GM12891 (cell line): ENCODE data around the gene SYNM.
"Not testable (repeated sequence)": the region's sequence is repeated elsewhere in the genome, so short reads cannot be mapped to it uniquely, and the experiment has no call there.

Experiments used
- DNase-seq: peaks from one replicate; pipeline ENCODE4 v3.0.0; 2011; ENCODE audit warnings: low spot score; ENCODE audit not compliant: insufficient read length
- FAIRE-seq: peaks from 2 replicates; lab custom pipeline; 2011; peaks lifted over from hg19 to GRCh38; lab: Jason Lieb, UNC
- PAX5 ChIP-seq: IDR thresholded peaks from 2 replicates; pipeline ENCODE4 v1.6.1; 2011; ENCODE audit warnings: low read length, moderate library complexity, mild to moderate bottlenecking; ENCODE audit not compliant: insufficient read depth, severe bottlenecking
- POLR2A ChIP-seq: IDR thresholded peaks from 2 replicates; pipeline ENCODE4 v1.6.1; 2011; ENCODE audit warnings: low read depth, low read length, control low read depth
- POLR2AphosphoS5 ChIP-seq: IDR thresholded peaks from 2 replicates; pipeline ENCODE4 v1.6.1; 2011; ENCODE audit warnings: low read depth, low read length, control low read depth
- POU2F2 ChIP-seq: IDR thresholded peaks from 2 replicates; pipeline ENCODE4 v1.6.1; 2011; ENCODE audit warnings: low read depth, mild to moderate bottlenecking, control low read depth, low read length, moderate library complexity
- SPI1 ChIP-seq: IDR thresholded peaks from 2 replicates; pipeline ENCODE4 v1.6.1; 2011; ENCODE audit warnings: low read depth, low read length, control low read depth
- TAF1 ChIP-seq: IDR thresholded peaks from 2 replicates; pipeline ENCODE4 v1.6.1; 2011; ENCODE audit warnings: low read depth, low read length, control low read depth

SYNM gene

GRCh38 chr15:99070208-99070607, 34.7 kb upstream of the SYNM start:
- TF ChIP-seq TAF1 (no peak), SPI1 (no peak), POU2F2 (no peak), POLR2A (no peak), PAX5 (no peak), POLR2AphosphoS5 (no peak)
- FAIRE-seq (no peak), DNase-seq (no peak)

GRCh38 chr15:99071091-99071680, 33.7 kb upstream of the SYNM start:
- DNase-seq, result no peak

GRCh38 chr15:99073008-99073717, 31.7 kb upstream of the SYNM start:
- DNase-seq (no peak), FAIRE-seq (no peak)
- TF ChIP-seq POU2F2, result no peak
- TF ChIP-seq POLR2A, result no peak
- no peak for TF ChIP-seq TAF1
- no peak for TF ChIP-seq PAX5
- peak; percentile 37; the same call in 1 of the 2 replicates for TF ChIP-seq SPI1
- no peak for TF ChIP-seq POLR2AphosphoS5

More at GRCh38 chr15:99071091-99071680, 33.7 kb upstream of the SYNM start:
- FAIRE-seq, result no peak
- TF ChIP-seq SPI1, result no peak

- TF ChIP-seq SPI1, result no peak
- TF ChIP-seq POU2F2, result no peak
- TF ChIP-seq TAF1, result no peak
- TF ChIP-seq PAX5, result no peak
- TF ChIP-seq POLR2AphosphoS5, result no peak
- no peak for TF ChIP-seq POLR2A
- FAIRE-seq (no peak), DNase-seq (no peak)
Measured at GRCh38 chr15:99074446-99074845, 30.4 kb upstream of the SYNM start.

DNA sequence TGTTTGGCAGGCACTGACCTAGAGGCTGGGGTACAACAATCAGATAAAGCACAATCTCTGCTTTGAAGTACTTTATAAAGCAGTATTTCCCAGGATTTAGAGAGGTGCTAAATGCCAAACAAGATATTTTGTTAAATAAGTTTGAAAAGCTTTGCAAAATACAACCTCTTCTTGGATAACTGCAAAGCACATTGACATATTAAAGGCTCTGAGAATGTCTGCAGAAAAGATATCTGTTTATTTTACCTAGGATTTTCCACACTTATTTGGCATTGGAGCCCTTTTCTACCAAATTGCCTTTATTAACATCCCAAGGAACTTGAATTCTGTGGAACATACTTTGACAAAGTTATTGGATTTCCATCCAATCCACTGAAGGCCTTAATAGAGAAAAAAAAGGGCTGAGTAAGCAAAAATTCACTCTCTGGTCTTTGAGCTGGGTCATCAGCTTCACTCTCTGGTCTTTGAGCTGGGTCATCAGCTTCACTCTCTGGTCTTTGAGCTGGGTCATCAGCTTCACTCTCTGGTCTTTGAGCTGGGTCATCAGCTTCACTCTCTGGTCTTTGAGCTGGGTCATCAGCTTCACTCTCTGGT, 29.7 kb upstream of the SYNM start:
- not testable (repeated sequence) for FAIRE-seq, DNase-seq

GRCh38 chr15:99076109-99076508, 28.8 kb upstream of the SYNM start:
- no peak for TF ChIP-seq TAF1
- TF ChIP-seq POU2F2, result no peak
- no peak for TF ChIP-seq SPI1
- peak; percentile 70 for TF ChIP-seq PAX5

DNA sequence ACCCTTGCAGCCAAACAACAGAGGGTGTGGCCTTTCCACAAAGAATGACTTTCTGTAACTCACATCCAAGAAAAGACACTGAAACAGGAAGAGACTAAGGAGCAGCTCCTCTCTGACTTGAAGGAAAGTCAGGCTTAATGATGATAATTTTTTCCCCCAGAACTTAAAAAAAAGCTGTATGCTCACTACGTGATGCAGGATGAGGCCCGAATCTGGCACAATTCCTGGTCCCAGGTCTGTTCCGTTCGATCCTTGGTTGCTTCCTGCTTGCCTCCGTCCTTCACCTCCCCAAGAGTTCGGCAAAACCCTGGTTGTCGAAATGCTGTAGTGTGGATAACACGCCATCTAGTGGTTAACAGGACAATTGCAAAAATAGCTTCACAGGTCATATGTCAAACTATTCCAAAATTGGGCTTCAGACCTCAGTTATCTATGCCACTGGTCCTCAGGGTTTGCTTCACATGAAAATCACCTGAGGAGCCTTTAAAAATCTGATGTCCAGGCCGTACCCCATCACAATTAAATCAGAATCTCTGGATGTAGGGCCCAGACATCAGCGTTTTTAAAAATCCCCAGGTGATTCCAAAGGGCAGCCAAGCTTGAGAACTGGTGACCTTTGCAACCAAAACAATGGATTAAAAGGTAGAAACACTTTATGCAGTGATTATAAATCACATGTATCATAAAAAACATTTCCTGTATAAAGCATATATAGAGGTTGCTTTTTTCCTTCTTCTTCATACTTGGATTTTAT, 28.1 kb upstream of the SYNM start:
- FAIRE-seq (peak; percentile 93), DNase-seq (peak; percentile 37)
- TF ChIP-seq POLR2AphosphoS5, result no peak
- TF ChIP-seq SPI1, result no peak
- no peak for TF ChIP-seq POLR2A
- TF ChIP-seq PAX5, result no peak
- no peak for TF ChIP-seq TAF1
- no peak for TF ChIP-seq POU2F2

More at GRCh38 chr15:99076109-99076508, 28.8 kb upstream of the SYNM start:
- no peak for FAIRE-seq
- DNase-seq, result no peak

- DNase-seq (no peak), FAIRE-seq (no peak)
- TF ChIP-seq POU2F2 (no peak), POLR2AphosphoS5 (no peak)
Measured at GRCh38 chr15:99082798-99083197, 22.1 kb upstream of the SYNM start.

DNA sequence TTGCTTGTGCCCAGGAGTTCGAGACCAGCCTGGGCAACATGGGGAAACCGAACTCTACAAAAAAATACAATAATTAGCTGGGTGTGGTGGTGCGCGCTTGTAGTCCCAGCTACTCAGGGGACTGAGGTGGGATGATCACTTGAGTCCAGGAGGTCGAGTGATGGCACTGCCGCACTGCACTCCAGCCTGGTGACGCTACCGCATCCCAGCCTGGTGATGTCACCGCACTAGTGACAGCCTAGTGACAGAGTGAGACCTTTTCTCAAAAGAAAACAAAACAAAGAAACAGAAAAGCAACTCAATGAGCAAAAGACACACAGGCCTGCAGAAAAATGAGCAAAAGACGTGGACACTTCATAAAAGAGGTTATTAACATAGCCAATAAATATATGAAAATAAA, 19.9 kb upstream of the SYNM start:
- TF ChIP-seq SPI1 (no peak), POU2F2 (no peak), TAF1 (no peak), POLR2AphosphoS5 (no peak), POLR2A (no peak), PAX5 (no peak)
- DNase-seq (no peak), FAIRE-seq (no peak)
